Astrocyte (in vitro differentiated cells and primary cell): Measurements from ENCODE around the gene MBOAT2. TPM values are rescaled to one million over a fixed set of nuclear protein-coding genes. Genes with fewer than 3 reads are reported as not detected.

Source experiments
- DNase-seq: peaks from one replicate; pipeline ENCODE4 v3.0.0-alpha.2; 2010; ENCODE audit warnings: low read depth
- FAIRE-seq: peaks from 2 replicates; lab custom pipeline; 2011; peaks lifted over from hg19 to GRCh38; lab: Jason Lieb, UNC
- H2AFZ ChIP-seq: 2 replicates; pipeline ENCODE4 v1.6.0; 2012; ENCODE audit warnings: low read depth, low read length, inconsistent platforms
- H3K27ac ChIP-seq: 2 replicates; pipeline ENCODE4 v1.5.1; 2011; ENCODE audit warnings: low read depth, low read length, inconsistent platforms
- H3K27me3 ChIP-seq: 2 replicates; pipeline ENCODE4 v1.6.0; 2011; ENCODE audit warnings: low read length, inconsistent platforms; ENCODE audit not compliant: insufficient read depth
- H3K36me3 ChIP-seq: 2 replicates; pipeline ENCODE4 v1.5.1; 2011; ENCODE audit warnings: low read length, inconsistent platforms; ENCODE audit not compliant: insufficient read depth
- H3K4me1 ChIP-seq: 2 replicates; pipeline ENCODE4 v1.5.1; 2011; ENCODE audit warnings: low read length, inconsistent platforms; ENCODE audit not compliant: insufficient read depth
- H3K4me2 ChIP-seq: 2 replicates; pipeline ENCODE4 v1.6.0; 2012; ENCODE audit warnings: low read length, inconsistent platforms
- H3K4me3 ChIP-seq: 2 replicates; pipeline ENCODE4 v1.5.1; 2011; ENCODE audit warnings: low read depth, mild to moderate bottlenecking, low read length, inconsistent platforms; ENCODE audit not compliant: insufficient read depth
- H3K79me2 ChIP-seq: 2 replicates; pipeline ENCODE4 v1.6.0; 2012; ENCODE audit warnings: mild to moderate bottlenecking, low read length, inconsistent platforms; ENCODE audit not compliant: insufficient read depth
- H3K9ac ChIP-seq: 2 replicates; pipeline ENCODE4 v1.6.0; 2012; ENCODE audit warnings: mild to moderate bottlenecking, low read length, inconsistent platforms
- H3K9me3 ChIP-seq: 2 replicates; pipeline ENCODE4 v1.5.1; 2012; ENCODE audit warnings: low read depth, mild to moderate bottlenecking, low read length, inconsistent platforms; ENCODE audit not compliant: insufficient read depth
- H4K20me1 ChIP-seq: 2 replicates; pipeline ENCODE4 v1.6.0; 2012; ENCODE audit warnings: low read length, inconsistent platforms; ENCODE audit not compliant: insufficient read depth
- H3K27ac Mint-ChIP-seq: one replicate; pipeline ENCODE4 v1.8.0; 2021; ENCODE audit warnings: mild to moderate bottlenecking, mixed read lengths; ENCODE audit not compliant: unreplicated experiment
- H3K27me3 Mint-ChIP-seq: one replicate; pipeline ENCODE4 v1.8.0; 2021; ENCODE audit warnings: low read depth, mixed read lengths; ENCODE audit not compliant: unreplicated experiment
- H3K36me3 Mint-ChIP-seq: one replicate; pipeline ENCODE4 v1.8.0; 2021; ENCODE audit warnings: low read depth, mixed read lengths; ENCODE audit not compliant: unreplicated experiment
- H3K4me1 Mint-ChIP-seq: one replicate; pipeline ENCODE4 v1.8.0; 2021; ENCODE audit warnings: low read depth, mixed read lengths; ENCODE audit not compliant: unreplicated experiment
- H3K4me3 Mint-ChIP-seq: one replicate; pipeline ENCODE4 v1.8.0; 2021; ENCODE audit warnings: mild to moderate bottlenecking, moderate library complexity, mixed read lengths; ENCODE audit not compliant: unreplicated experiment
- H3K9me3 Mint-ChIP-seq: one replicate; pipeline ENCODE4 v1.8.0; 2021; ENCODE audit warnings: mild to moderate bottlenecking, mixed read lengths; ENCODE audit not compliant: unreplicated experiment
- CTCF ChIP-seq: IDR thresholded peaks from 2 replicates; pipeline ENCODE4 v1.5.1; 2011; ENCODE audit warnings: low read depth, mild to moderate bottlenecking, inconsistent platforms, low read length, moderate library complexity; ENCODE audit not compliant: insufficient read depth
- EZH2 ChIP-seq: IDR thresholded peaks from 2 replicates; pipeline ENCODE4 v1.6.1; 2012; ENCODE audit warnings: mild to moderate bottlenecking, low read length, inconsistent platforms; ENCODE audit not compliant: insufficient read depth
- total RNA-seq: library from RNA; stranded (reverse); gene quantifications from 2 replicates; pipeline ENCODE4 v1.2.1, GENCODE V29; 2021

Gene MBOAT2
- total RNA-seq, 1 donor from 2014 or later = 54.6 TPM

DNA sequence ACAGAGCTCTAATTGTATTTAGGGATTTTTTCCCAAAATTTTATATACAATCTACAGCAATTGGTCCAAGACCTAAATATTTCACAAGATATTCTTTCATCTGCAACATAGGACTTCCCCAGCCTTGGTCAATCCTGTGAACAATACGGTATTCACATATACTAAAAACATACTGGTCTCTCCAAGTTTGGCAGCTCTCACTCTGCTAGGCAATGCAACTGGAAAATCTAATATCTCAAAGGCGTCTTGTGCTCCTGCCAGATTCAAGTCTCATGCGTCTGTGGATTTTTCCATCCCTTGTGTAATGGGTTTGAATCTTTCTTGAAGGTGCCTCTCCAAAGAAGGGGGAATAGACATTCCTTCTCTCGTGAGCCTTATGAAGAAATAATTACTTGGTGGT is 27.4 kb upstream of the MBOAT2 start:
- peaks cover 4% of the 10 kb centered on the region for H3K27me3 Mint-ChIP-seq
- Histone ChIP-seq H3K9ac (no peak overlapping the region), H3K79me2 (no peaks in the 10 kb centered on the region), H3K4me2 (no peak overlapping the region), H3K36me3 (no peaks in the 10 kb centered on the region), H3K9me3 (no peaks in the 10 kb centered on the region), H4K20me1 (no peaks in the 10 kb centered on the region), H2AFZ (no peak overlapping the region), H3K27me3 (no peaks in the 10 kb centered on the region), H3K4me1 (no peaks in the 10 kb centered on the region), H3K4me3 (no peak overlapping the region), H3K27ac (no peak overlapping the region)
- TF ChIP-seq CTCF (no peak), EZH2 (no peak)
- H3K36me3 Mint-ChIP-seq = no peaks in the 10 kb centered on the region
- no peak for FAIRE-seq
- no peak for DNase-seq
- H3K4me3 Mint-ChIP-seq = no peak overlapping the region
- no peaks in the 10 kb centered on the region for H3K9me3 Mint-ChIP-seq
- peaks cover 10% of the 10 kb centered on the region for H3K4me1 Mint-ChIP-seq
- no peak overlapping the region for H3K27ac Mint-ChIP-seq

- H3K9me3 ChIP-seq = no peaks in the 10 kb centered on the region
- Mint-ChIP-seq H3K4me3 (no peak overlapping the region), H3K9me3 (no peaks in the 10 kb centered on the region), H3K27ac (no peak overlapping the region), H3K36me3 (no peaks in the 10 kb centered on the region), H3K4me1 (peaks cover 10% of the 10 kb centered on the region), H3K27me3 (peaks cover 4% of the 10 kb centered on the region)
- H3K27ac ChIP-seq = no peak overlapping the region
- no peaks in the 10 kb centered on the region for H3K36me3 ChIP-seq
- no peak overlapping the region for H2AFZ ChIP-seq
- no peaks in the 10 kb centered on the region for H3K79me2 ChIP-seq
- FAIRE-seq = no peak
- no peak for TF ChIP-seq CTCF
- no peak for TF ChIP-seq EZH2
- DNase-seq = no peak
- no peak overlapping the region for H3K9ac ChIP-seq
- no peak overlapping the region for H3K4me3 ChIP-seq
- H4K20me1 ChIP-seq = no peaks in the 10 kb centered on the region
- no peaks in the 10 kb centered on the region for H3K27me3 ChIP-seq
- no peak overlapping the region for H3K4me2 ChIP-seq
- no peaks in the 10 kb centered on the region for H3K4me1 ChIP-seq
These were observed 26.7 kb upstream of the MBOAT2 start for GRCh38 chr2:9030190-9030589.

GRCh38 chr2:9029721-9030120 is 26.2 kb upstream of the MBOAT2 start:
- Mint-ChIP-seq H3K4me3 (no peak overlapping the region), H3K4me1 (peaks cover 10% of the 10 kb centered on the region), H3K36me3 (no peaks in the 10 kb centered on the region), H3K9me3 (no peaks in the 10 kb centered on the region), H3K27ac (no peak overlapping the region), H3K27me3 (peaks cover 4% of the 10 kb centered on the region)
- H3K79me2 ChIP-seq = no peaks in the 10 kb centered on the region
- no peaks in the 10 kb centered on the region for H3K36me3 ChIP-seq
- H4K20me1 ChIP-seq = no peaks in the 10 kb centered on the region
- H3K9me3 ChIP-seq = no peaks in the 10 kb centered on the region
- H2AFZ ChIP-seq = no peak overlapping the region
- H3K4me2 ChIP-seq = no peak overlapping the region
- no peak overlapping the region for H3K9ac ChIP-seq
- DNase-seq = no peak
- TF ChIP-seq EZH2 (no peak), CTCF (no peak)
- H3K27ac ChIP-seq = no peak overlapping the region
- no peaks in the 10 kb centered on the region for H3K27me3 ChIP-seq
- no peak for FAIRE-seq
- H3K4me3 ChIP-seq = no peak overlapping the region
- no peaks in the 10 kb centered on the region for H3K4me1 ChIP-seq
